Right ventricle myocardium superior (tissue), 1 donor: ENCODE measurements around the gene FTO. TPM values are rescaled to one million over a fixed set of nuclear protein-coding genes. Genes with fewer than 3 reads are reported as not detected.
A peak's percentile ranks its signal among the peaks of the same experiment; 100 is the strongest.

Experiments
- ATAC-seq: fragments of 200-7000 bp; cut with Tn5 transposase; one replicate; pipeline ENCODE4 v1.9.1; 2020; ENCODE audit warnings: mild to moderate bottlenecking; ENCODE audit not compliant: poor library complexity
- DNase-seq: peaks from one replicate; pipeline ENCODE4 v3.0.0-alpha.2; 2020
- intact Hi-C: fragments of 100-400 bp; cut with DNase I; formaldehyde crosslinking; loops from one replicate; pipeline ENCODE4 v1.11.2; 2022
- total RNA-seq: library from RNA; stranded (reverse); fragmentation: NEBNext Ultra II Directional; extraction: Animal tissue kit (Norgen Biotek cat#: 25700); gene quantifications from one replicate; pipeline ENCODE4 v1.2.1, GENCODE V29; 2021
- donor health status: DM: no; HTN: yes; CAD: no; lungs with severe emphysema.

FTO gene
- total RNA-seq, 1 donor from 2014 or later: 75.3 TPM

DNA sequence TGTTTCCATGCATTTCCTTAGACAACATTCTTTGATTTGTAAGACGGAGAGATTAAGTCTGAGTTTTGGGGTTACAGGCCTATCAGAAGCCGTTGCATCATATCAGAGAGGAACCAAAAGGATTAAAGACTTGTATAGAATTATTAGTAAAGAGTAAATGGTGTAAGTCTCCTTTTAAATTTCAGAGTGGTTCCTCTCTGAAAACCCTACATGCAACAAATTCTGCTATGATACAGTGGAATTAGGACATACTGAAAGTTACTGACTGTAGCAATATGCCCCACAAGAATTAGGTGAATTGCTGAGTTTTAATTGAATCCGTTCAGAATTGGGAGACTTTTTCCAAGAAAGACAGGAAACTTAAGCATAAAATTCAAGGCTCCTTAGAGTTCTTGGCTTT is 221.6 kb downstream of the FTO start:
- intact Hi-C loops: no loop called here
- ATAC-seq: no peak
- DNase-seq: no peak

DNA sequence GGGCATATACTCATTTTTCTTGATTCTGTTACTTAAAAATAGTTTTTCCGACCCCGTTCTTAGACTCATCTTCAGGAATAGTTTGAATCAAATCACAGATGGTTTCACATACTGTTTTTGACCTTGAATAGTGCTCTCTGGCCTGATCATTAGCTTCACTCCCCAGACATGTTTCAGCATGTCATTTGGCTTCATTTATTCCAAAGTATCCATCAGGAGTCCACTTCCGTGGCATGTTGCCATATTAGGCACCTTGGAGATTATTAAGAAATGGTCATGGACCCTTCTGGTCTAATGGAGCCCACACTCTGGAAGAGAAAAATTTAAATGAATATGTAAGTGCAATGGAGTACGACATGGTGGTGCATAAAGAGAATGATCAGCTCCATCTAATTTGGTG is 222.3 kb downstream of the FTO start:
- no peak for ATAC-seq
- no peak for DNase-seq
- intact Hi-C loops: no loop called here

DNA sequence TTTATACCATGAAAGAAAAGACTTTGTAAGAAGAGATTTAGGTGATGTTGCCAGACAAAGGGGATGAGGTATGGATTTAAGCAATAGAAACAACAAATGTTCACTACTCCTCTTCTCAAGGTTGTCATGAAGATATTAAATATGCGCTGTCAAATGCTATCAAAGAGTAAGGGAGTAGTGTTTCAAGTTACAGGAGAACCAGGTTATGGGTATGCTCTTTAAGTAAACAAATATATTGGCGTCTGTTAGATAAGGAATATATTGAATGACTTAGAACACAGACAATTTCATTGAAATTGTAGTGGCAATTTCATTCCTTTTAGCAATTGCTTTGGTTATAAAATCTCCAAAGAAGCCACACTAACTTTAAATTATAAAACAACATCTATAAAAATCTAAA is 229.0 kb downstream of the FTO start:
- no peak for ATAC-seq
- no peak for DNase-seq
- intact Hi-C loops: no loop called here

DNA sequence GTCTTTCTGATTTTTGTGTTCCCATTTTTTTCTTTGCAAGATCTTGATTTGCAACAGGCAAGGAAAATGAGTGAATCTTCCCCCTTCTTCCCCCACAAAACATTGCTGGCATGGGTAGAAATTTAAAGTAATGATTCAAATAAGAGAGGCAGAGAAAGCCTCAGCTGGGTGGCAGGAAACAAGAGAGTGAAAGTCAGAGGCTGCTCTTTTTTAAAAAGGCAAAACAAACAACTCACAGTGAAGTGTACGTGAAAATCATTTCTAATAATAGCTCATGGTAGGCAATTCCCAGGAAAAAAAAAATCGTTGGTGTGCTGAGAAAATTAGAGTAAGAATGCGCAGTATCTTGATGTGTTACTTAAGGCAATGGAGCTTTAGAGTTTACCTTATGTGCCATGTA is 229.5 kb downstream of the FTO start:
- no peak for DNase-seq
- intact Hi-C loops: no loop called here
- no peak for ATAC-seq

DNA sequence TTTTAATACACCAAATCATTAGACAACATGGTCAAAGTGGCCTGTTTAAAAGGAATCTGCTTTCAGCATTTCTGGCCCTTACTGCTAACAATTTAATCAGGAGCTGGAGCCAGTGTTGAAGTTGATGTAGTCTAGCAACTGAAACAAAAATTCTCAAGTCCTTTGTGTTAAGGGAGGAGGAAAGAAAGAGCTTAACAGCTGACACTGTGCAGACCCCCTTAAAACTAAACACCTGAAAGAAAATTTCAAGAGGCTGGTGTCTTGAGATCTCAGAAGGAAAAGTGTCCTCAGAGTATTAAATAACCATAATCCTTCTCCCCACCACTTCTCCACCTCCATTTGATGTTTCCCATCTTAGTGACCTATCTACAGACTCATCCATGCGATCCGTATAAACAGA is 232.1 kb downstream of the FTO start:
- ATAC-seq (no peak), DNase-seq (no peak)
- intact Hi-C loops: no loop called here

DNA sequence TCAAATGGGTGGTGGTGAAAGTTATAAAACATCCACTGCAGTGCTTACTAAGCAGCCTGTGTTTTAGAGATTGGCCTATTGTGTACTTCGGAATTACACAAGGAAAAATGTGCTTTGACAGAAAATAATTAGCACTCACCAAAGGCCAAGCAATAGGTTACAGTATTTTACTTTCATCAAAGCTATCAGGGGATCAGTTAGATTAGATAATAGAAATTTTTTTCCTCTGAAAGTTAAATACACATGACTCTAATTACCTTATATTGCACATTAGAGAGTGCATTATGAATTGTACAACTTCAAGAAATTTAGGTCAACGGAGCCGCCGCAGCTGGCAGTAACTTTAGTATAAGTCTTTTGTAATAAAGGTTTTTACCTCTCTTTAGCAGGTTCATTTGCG is 232.6 kb downstream of the FTO start:
- ATAC-seq (no peak), DNase-seq (no peak)
- intact Hi-C loops: no loop called here

DNA sequence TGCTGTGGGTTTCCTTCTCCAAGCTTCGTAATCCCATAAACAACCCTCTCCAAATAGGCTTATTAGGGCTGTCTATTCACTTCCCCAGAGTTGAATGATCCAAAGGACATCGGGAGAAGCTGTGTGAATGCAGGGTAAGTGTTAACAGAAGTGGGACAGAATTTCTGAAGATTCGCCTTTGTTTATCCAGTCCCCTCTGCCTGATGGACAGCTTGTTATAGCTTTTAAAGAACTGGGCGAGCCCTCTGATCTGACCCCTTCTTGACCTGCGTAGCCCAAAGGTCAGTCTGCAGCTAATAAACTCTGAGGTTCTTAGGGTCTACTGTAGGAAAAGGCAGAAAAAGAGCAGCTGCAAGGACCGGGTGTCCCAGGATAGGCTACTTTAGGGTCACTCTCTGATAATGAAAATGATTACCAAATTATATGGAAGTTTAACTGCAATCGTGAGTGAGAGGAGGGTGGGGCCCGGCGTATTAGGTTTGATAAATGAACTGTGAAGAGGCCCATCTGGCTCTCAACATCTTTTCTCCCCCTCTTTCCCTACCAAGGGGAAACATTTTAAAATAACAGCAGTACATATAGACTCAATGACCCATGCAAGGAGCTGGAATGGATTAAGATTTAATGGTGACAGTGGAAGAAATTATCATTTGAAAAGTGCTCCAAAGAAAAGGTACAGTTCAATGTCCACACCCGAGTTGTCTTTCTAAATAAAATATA is 233.4 kb downstream of the FTO start:
- no peak for DNase-seq
- intact Hi-C loops: no loop called here
- ATAC-seq: no peak

DNA sequence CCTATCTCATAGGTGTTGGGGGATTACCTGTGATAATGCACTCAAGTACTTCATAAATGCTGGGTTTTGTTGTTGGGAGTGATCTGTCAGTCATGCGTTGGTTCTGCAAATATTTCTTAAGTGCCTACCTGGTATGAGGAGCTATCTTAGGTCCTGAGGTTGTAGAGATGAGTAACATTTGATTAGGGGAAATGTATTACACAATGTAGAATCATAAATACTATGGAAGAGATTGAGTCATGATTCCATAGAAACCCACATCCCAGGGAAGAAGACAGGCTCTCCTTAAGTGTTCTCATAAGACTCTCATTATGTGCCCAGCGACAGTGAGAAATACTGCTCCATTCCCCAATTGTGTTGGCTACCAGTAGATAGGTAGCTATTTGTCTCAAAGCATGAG is 240.1 kb downstream of the FTO start:
- intact Hi-C loops: no loop called here
- ATAC-seq (no peak), DNase-seq (no peak)

DNA sequence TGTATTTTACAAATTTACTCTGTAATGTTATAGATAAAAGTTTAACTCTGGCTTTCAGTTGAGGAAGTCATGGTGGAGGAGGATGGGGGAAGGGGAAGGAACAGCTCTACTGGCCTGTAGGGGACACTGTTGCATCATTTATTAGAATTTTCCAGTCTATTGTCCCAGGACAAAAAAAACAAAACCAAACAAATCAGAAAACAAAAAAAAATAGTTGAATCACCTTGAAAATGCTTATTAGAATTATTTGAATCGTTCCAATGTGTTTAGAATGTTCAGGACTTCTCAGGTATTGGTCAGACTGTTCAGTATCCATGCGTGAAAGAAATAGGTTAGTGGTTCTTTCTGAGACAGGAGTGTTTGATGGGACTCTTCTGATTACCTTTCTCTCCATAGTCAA is 242.0 kb downstream of the FTO start:
- ATAC-seq (peak; percentile 79), DNase-seq (no peak)
- intact Hi-C loops: no loop called here

DNA sequence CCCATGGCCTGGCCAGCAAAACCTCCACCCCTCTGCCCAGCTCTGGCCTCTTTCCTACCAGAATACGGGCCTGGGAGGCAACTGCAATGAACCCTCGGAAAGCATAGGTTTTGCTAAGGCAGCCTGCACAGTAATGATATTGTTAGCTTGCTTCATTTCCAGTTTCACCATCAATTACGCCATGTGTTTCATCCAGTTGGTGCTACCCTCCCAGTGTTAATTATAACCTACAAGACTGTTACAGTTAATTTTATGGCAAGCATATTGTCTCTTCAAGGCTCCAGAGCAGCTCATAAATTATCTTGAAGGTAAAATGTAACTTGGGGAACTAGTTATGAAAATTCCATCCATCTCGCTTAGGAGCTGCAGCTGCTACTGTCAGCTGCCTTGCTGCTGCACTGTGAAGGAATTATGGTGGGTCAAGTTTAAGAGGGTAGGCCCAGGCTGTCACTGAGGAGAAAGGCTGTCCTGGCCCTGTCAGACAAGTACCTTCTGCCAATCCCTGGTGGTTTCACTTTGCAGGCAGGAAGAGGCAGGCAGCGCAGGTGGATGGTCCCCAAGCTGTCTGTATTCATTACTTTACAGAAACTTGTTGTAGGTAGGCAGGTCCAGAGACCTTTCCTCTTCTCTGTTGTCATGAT is 242.9 kb downstream of the FTO start:
- intact Hi-C loops: no loop called here
- no peak for DNase-seq
- no peak for ATAC-seq

DNA sequence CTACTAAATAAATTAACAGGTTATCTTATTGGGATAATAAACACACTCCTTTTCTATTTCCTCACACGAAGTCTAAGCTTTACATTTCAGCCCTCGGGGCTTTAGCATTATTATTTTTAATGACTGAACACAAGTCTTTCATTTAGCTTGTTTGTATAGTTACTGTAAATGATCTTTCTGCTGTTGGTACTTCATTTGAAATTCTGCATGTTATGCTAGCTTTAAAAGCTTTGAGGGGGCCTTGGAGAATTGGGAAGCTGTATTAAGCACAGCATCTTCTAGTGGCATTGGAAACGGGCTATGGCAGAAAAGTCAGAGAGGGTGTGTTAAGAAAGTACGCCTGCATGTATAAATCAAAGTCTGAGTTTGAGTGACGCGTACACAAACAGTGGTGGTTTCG is 243.7 kb downstream of the FTO start:
- no peak for DNase-seq
- intact Hi-C loops: no loop called here

DNA sequence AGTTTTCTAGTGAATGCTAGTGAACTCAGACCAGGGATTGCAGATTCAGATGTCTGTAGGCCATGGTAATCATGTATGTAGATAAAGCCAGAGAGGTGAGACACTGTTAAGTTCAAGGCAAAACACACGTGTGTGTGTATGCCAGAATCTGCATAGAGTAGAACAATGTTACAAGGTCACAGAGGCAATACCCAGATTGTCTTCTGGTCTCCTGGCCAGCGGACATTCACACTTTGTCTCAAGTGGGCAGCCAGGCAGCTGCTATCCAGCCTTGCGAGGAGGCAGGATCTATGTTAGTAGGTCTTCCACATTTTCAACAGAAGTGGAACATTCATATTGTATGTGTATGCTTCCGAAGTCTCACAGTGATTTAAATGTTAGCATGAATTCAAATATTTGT is 244.4 kb downstream of the FTO start:
- peak; percentile 45 for ATAC-seq
- intact Hi-C loops: no loop called here
- DNase-seq: no peak

More for the DNA sequence above, 243.7 kb downstream of the FTO start:
- ATAC-seq: no peak

DNA sequence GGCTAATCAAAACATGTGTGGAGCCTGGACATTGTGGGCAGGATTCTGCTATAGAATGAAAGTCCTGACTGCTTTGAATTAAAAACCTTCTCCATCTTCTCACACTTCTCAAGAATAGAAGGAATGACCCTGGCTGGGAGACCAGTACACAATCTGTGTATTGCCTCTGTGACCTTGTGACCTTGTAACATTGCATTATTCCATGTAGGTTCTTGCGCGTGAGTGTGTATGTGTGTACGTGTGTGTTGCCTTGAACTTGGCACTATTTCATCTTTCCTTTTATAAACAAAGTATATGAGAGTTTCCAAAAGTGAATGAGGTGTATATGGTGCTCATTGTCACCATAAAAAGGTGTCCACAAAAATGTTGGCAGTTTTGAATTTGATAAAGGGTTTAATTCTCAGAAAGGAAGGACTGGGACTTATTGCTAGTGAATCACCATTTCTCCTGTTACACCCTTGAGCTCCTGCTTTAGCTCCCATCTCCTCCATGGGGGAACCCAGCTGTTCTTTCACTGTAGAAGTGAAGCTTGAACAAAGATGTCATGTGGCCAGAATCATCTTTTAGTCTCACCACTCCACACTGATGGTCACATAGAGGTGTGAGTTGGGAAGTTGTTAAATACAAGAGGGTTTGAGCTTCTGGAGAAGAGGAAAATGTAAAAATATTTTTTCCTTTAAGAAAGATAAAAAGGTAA is 244.9 kb downstream of the FTO start:
- ATAC-seq (no peak), DNase-seq (no peak)
- intact Hi-C loops: no loop called here

DNA sequence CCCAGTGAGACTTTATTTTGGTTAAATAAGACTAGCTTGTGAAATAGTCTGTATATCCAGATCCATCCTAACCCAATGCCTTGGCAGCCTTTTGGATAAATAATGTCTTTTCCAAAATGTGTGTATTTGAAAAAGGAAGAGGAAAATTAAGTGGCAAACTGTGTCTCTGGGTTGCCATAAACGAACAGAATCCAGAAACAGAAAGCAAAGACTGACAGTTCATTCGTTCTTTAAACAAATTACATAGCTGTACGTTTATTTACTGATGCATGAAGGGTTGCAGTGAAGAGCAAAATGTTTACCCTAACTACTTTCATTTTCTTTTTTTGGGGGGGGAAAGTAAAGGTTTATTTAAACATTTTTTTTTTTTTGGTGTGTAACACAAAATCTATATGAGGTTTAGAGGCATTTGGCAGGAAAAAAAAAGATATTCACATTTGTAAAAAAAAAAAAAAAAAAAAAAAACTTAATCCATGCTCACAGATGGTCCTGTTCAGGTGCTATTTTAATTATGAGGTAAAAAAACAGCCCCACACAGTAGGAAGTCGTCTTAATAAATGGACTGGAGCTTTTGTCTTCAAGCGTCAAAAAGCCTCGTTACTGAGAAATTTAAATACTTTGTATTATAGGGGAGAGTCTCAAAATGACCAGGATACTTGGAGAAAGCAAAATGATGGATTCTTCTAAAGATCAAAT is 245.9 kb downstream of the FTO start:
- DNase-seq: no peak
- no peak for ATAC-seq
- intact Hi-C loops: no loop called here

DNA sequence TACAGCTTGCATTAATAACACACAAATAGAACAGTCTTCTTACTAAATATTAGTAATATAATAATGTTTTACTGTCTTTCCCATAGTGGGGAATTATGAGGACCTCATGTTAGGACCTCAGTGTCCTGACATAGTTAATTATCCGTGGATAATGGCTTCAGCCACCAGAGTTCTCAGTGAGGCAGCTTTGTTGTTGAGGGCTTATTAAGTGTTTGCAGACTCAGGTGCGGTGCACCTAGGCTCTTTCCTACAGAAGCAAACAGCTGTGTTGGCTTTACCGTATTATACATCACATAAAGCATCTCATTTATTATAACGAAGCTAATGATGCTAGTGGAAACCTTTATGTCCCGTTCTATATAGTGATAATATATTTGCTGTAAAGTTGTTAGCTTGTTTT is 246.7 kb downstream of the FTO start:
- intact Hi-C loops: no loop called here
- ATAC-seq (no peak), DNase-seq (no peak)

DNA sequence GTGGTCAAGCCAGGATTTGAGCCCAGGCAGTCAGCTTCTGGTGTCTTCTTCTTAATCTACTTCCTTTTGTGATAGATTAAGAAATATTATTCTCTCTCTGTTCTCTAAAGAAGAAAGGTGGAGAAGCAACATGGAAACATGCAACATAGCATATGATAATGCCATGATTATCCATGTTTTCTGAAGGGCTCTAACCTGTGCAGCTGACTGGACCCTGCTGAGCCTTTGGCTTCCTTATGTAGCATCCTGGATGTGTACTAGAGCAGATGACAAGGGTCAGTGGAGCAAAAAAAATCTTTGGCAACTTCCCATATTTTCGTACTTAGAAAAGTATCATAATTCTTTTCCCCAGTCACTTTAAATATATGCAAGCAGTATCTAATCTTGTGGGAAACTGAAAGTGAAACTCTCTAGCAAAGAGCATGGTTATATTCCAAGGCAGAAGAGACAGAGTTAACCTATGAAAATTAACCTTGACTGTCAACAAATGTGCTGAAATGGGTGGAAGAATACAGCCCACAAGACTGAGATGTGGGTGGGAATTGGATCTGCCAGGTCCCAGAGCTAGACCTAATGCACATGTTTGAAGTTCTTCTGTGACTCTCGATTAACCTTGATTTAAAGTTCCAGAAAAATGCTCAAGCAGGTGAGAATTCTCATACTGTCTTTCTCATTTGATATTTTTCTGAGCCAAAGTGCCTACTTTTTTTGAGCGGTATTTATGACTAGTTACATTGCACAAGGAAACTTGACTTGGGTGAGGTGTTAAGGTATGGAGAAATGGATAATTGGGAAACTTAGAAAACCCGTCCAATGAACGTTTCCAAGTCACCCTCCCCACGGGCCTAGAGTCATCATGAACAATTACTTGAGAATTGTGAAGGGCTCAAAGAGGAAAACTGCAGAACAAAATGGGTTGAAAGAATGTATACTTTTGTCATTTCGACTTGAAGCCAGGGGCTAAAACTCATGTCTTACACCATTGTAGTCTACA is 248.6 kb downstream of the FTO start:
- intact Hi-C loops: no loop called here
- no peak for DNase-seq
- peak; percentile 43 for ATAC-seq

DNA sequence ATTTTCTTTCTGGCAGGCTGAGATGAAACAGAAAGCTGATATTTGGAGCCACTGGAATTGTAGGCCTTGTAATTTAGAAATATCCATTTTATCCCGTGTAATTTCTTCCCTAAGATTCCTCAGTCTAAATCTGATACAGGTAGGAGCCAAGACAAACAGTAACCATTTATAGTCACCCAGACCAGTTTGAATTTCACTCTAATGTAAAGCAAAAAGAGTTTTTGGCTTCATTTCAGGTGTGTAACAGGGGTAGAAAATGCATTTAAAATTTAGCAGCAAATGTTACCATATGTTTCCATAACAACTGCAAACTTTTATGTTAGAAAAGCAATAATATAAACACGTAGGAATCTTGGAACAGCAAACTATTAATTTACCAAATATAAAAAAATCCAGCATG is 249.4 kb downstream of the FTO start:
- ATAC-seq: no peak
- intact Hi-C loops: no loop called here
- no peak for DNase-seq

DNA sequence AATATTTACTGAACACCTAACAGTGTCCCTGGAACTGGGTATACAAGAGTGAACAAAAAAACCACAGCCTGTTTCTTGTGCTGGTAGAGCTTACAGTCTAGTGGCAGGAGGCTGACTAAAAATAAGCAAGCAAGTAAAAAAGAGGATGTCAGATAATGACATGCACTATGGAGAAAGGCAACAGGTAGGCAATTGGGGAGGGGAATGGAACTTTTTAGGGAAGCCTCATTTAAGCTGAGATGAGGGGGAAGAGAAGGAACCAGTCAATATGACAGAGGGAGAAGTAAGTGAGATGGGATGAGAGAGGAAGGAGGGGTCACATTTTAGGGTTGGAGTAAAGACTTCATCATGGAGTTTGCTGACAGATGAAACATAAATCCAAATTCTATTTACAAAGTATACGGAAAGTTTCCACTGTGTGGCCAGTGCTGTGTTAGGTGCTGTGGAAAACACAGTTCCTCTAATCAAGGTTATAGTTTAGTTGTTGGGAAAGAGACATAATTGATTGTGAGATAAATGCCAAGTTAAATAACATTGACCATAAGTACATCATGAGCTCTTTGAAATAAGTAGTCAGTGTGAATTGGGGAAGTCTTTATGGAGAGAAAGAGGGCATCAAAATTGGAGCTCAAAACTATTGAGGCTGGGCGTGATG is 251.4 kb downstream of the FTO start:
- intact Hi-C loops: no loop called here
- ATAC-seq: no peak
- no peak for DNase-seq
